ENCODE measurements around the gene AFDN. TPM values are rescaled to one million over a fixed set of nuclear protein-coding genes. Genes with fewer than 3 reads are reported as not detected.

AFDN gene
- total RNA-seq, 4 donors from 2014 or later, result 134 to 179 (median 144) TPM

GRCh38 chr6:167856999-167857660, 30.4 kb downstream of the AFDN start:
- no peak for DNase-seq (ENCODE audit: low spot score in 2 of 2)
- TF ChIP-seq POLR2A (IDR thresholded peaks at IDR 0.05), result no peak
- no peak for TF ChIP-seq CTCF (IDR thresholded peaks at IDR 0.05)
- no peak for TF ChIP-seq EP300 (IDR thresholded peaks at IDR 0.05)
- H3K27ac ChIP-seq, result no peak overlapping the region
- H3K4me1 ChIP-seq, result peaks cover 0 to 21% (median 0%) of the 10 kb centered on the region in 4 donors
- no peaks in the 10 kb centered on the region for H3K9me3 ChIP-seq
- WGBS, 2 donors, result 77% methylated on average over 5 of the region's 5 CpGs
- H3K4me3 ChIP-seq, result no peak overlapping the region
- H3K36me3 ChIP-seq, result no peaks in the 10 kb centered on the region
- no peaks in the 10 kb centered on the region for H3K27me3 ChIP-seq

- no peak overlapping the region for H3K4me3 ChIP-seq
- no peaks in the 10 kb centered on the region for H3K36me3 ChIP-seq
- TF ChIP-seq POLR2A (IDR thresholded peaks at IDR 0.05) (no peak), EP300 (IDR thresholded peaks at IDR 0.05) (peak in 1 of 2 donors; percentile 16), CTCF (IDR thresholded peaks at IDR 0.05) (no peak)
- peak overlapping the region in 2 of 4 donors; percentile 16 to 19 for H3K27ac ChIP-seq
- 16 to 31% methylated on average over 1 of the region's 1 CpG for WGBS, 2 donors
- no peak for DNase-seq (ENCODE audit: low spot score in 2 of 2)
- H3K27me3 ChIP-seq, result no peaks in the 10 kb centered on the region
- H3K4me1 ChIP-seq, result peaks cover 0 to 21% (median 0%) of the 10 kb centered on the region in 4 donors
- H3K9me3 ChIP-seq, result no peaks in the 10 kb centered on the region
Measured at GRCh38 chr6:167858086-167858591, 31.4 kb downstream of the AFDN start.

- no peaks in the 10 kb centered on the region for H3K36me3 ChIP-seq
- peaks cover 0 to 21% (median 0%) of the 10 kb centered on the region in 4 donors for H3K4me1 ChIP-seq
- H3K9me3 ChIP-seq, result no peaks in the 10 kb centered on the region
- H3K27me3 ChIP-seq, result no peaks in the 10 kb centered on the region
- WGBS, 2 donors, result 44 to 45% methylated on average over 7 of the region's 7 CpGs
- H3K4me3 ChIP-seq, result no peak overlapping the region
- no peak for DNase-seq (ENCODE audit: low spot score in 2 of 2)
- H3K27ac ChIP-seq, result peak overlapping the region in 2 of 4 donors; percentile 16 to 19
- no peak for TF ChIP-seq POLR2A (IDR thresholded peaks at IDR 0.05)
- TF ChIP-seq CTCF (IDR thresholded peaks at IDR 0.05), result no peak
- TF ChIP-seq EP300 (IDR thresholded peaks at IDR 0.05), result no peak
Measured at GRCh38 chr6:167858842-167859664, 32.3 kb downstream of the AFDN start.

- WGBS, 2 donors, result 63 to 67% methylated on average over 4 of the region's 4 CpGs
- TF ChIP-seq EP300 (IDR thresholded peaks at IDR 0.05), result no peak
- TF ChIP-seq POLR2A (IDR thresholded peaks at IDR 0.05), result no peak
- no peak for TF ChIP-seq CTCF (IDR thresholded peaks at IDR 0.05)
- no peak for DNase-seq (ENCODE audit: low spot score in 2 of 2)
- Histone ChIP-seq H3K27ac (peak overlapping the region in 1 of 4 donors; percentile 38), H3K4me1 (peaks cover 0 to 21% (median 0%) of the 10 kb centered on the region in 4 donors), H3K36me3 (peaks cover 0 to 3% (median 0%) of the 10 kb centered on the region in 3 donors), H3K9me3 (no peaks in the 10 kb centered on the region), H3K27me3 (no peaks in the 10 kb centered on the region), H3K4me3 (no peak overlapping the region)
Measured at GRCh38 chr6:167860550-167861226, 34.0 kb downstream of the AFDN start.
